ENCODE measurements around the gene EFEMP1.

Gene EFEMP1

GRCh38 chr2:55929476-55929875 is 5.9 kb upstream of the EFEMP1 start:
- H3K9me3 ChIP-seq (ENCODE audit: control insufficient read depth, low read length) = no peaks in the 10 kb centered on the region
- H3K4me3 ChIP-seq (ENCODE audit: low read depth, low read length) = no peak overlapping the region
- H3K4me1 ChIP-seq = no peaks in the 10 kb centered on the region
- TF ChIP-seq CTCF (IDR thresholded peaks at IDR 0.05) = no peak
- no peak overlapping the region for H3K9ac ChIP-seq
- no peaks in the 10 kb centered on the region for H3K36me3 ChIP-seq (ENCODE audit: control insufficient read depth, insufficient read depth, low read length)
- H2AFZ ChIP-seq = no peak overlapping the region
- no peaks in the 10 kb centered on the region for H3K79me2 ChIP-seq
- no peak overlapping the region for H3K4me2 ChIP-seq (ENCODE audit: low read length)
- H3K27me3 ChIP-seq (ENCODE audit: control insufficient read depth, insufficient read depth, low read length) = no peaks in the 10 kb centered on the region
- no peak overlapping the region for H3K27ac ChIP-seq

GRCh38 chr2:55926974-55927373 is 3.4 kb upstream of the EFEMP1 start:
- TF ChIP-seq CTCF (IDR thresholded peaks at IDR 0.05) = no peak
- Histone ChIP-seq H3K9ac (no peak overlapping the region), H3K27me3 (ENCODE audit: control insufficient read depth, insufficient read depth, low read length) (no peaks in the 10 kb centered on the region)

GRCh38 chr2:55926246-55926645 is 2.7 kb upstream of the EFEMP1 start:
- no peak for TF ChIP-seq CTCF (IDR thresholded peaks at IDR 0.05)
- Histone ChIP-seq H3K79me2 (no peaks in the 10 kb centered on the region), H3K27ac (no peak overlapping the region), H3K4me2 (ENCODE audit: low read length) (no peak overlapping the region), H3K27me3 (ENCODE audit: control insufficient read depth, insufficient read depth, low read length) (no peaks in the 10 kb centered on the region), H3K36me3 (ENCODE audit: control insufficient read depth, insufficient read depth, low read length) (no peaks in the 10 kb centered on the region), H3K9me3 (ENCODE audit: control insufficient read depth, low read length) (no peaks in the 10 kb centered on the region), H3K9ac (no peak overlapping the region), H2AFZ (no peak overlapping the region), H3K4me1 (no peaks in the 10 kb centered on the region), H3K4me3 (ENCODE audit: low read depth, low read length) (no peak overlapping the region)

More at GRCh38 chr2:55926974-55927373, 3.4 kb upstream of the EFEMP1 start:
- Histone ChIP-seq H3K36me3 (ENCODE audit: control insufficient read depth, insufficient read depth, low read length) (no peaks in the 10 kb centered on the region), H3K27ac (no peak overlapping the region), H3K4me2 (ENCODE audit: low read length) (no peak overlapping the region), H3K79me2 (no peaks in the 10 kb centered on the region), H3K9me3 (ENCODE audit: control insufficient read depth, low read length) (no peaks in the 10 kb centered on the region), H3K4me3 (ENCODE audit: low read depth, low read length) (no peak overlapping the region), H3K4me1 (no peaks in the 10 kb centered on the region), H2AFZ (no peak overlapping the region)

GRCh38 chr2:55923982-55924321 is 370 bp upstream of the EFEMP1 start:
- H3K79me2 ChIP-seq = no peaks in the 10 kb centered on the region
- H3K9me3 ChIP-seq (ENCODE audit: control insufficient read depth, low read length) = no peaks in the 10 kb centered on the region
- no peaks in the 10 kb centered on the region for H3K27me3 ChIP-seq (ENCODE audit: control insufficient read depth, insufficient read depth, low read length)
- no peak overlapping the region for H3K9ac ChIP-seq
- peak overlapping the region; percentile 90 for H3K4me2 ChIP-seq (ENCODE audit: low read length)
- H3K36me3 ChIP-seq (ENCODE audit: control insufficient read depth, insufficient read depth, low read length) = no peaks in the 10 kb centered on the region
- H2AFZ ChIP-seq = peak overlapping the region; percentile 78
- no peaks in the 10 kb centered on the region for H3K4me1 ChIP-seq
- H3K27ac ChIP-seq = no peak overlapping the region
- TF ChIP-seq CTCF (IDR thresholded peaks at IDR 0.05) = no peak
- H3K4me3 ChIP-seq (ENCODE audit: low read depth, low read length) = peak overlapping the region; percentile 71

- no peak for TF ChIP-seq CTCF (IDR thresholded peaks at IDR 0.05)
- no peaks in the 10 kb centered on the region for H3K27me3 ChIP-seq (ENCODE audit: control insufficient read depth, insufficient read depth, low read length)
Observed at GRCh38 chr2:55922291-55922907, 1.2 kb downstream of the EFEMP1 start.

More at GRCh38 chr2:55922291-55922907, 1.2 kb downstream of the EFEMP1 start:
- Histone ChIP-seq H3K4me1 (no peaks in the 10 kb centered on the region), H3K4me2 (ENCODE audit: low read length) (no peak overlapping the region), H2AFZ (peak overlapping the region; percentile 46), H3K9me3 (ENCODE audit: control insufficient read depth, low read length) (no peaks in the 10 kb centered on the region), H3K27ac (no peak overlapping the region), H3K9ac (no peak overlapping the region), H3K79me2 (no peaks in the 10 kb centered on the region), H3K4me3 (ENCODE audit: low read depth, low read length) (no peak overlapping the region), H3K36me3 (ENCODE audit: control insufficient read depth, insufficient read depth, low read length) (no peaks in the 10 kb centered on the region)

All from parathyroid adenoma (tissue), 2 donors.